Thyroid gland (tissue), 4 donors: ENCODE results near the gene NAA50. TPM values are rescaled to one million over a fixed set of nuclear protein-coding genes. Genes with fewer than 3 reads are reported as not detected.

Experiments
- DNase-seq, 2 donors: peaks; one replicate each; pipeline ENCODE4 v3.0.0-alpha.2; 2019
- H3K27ac ChIP-seq, 3 donors: fragments of 200-600 bp; sonication (generic); 1 replicate in 2 of 3; 2 replicates in 1 of 3; pipeline ENCODE4 v1.5.1; 2016 to 2019; ENCODE audit warnings: mild to moderate bottlenecking in 1 of 3, moderate library complexity in 1 of 3
- H3K27me3 ChIP-seq: fragments of 200-600 bp; sonication (generic); one replicate; pipeline ENCODE4 v1.5.1; 2019
- H3K36me3 ChIP-seq, 2 donors: fragments of 200-600 bp; sonication (generic); one replicate each; pipeline ENCODE4 v1.5.1; 2016 to 2019
- H3K4me1 ChIP-seq, 2 donors: fragments of 200-600 bp; sonication (generic); one replicate each; pipeline ENCODE4 v1.5.1; 2017 to 2019
- H3K4me3 ChIP-seq, 3 donors: fragments of 200-600 bp; sonication (generic); replicated peaks in 1 of 3; 1 replicate in 2 of 3; 2 replicates in 1 of 3; pipeline ENCODE4 v1.5.1; 2016; ENCODE audit warnings: mild to moderate bottlenecking in 1 of 3
- H3K9me3 ChIP-seq: fragments of 200-600 bp; sonication (generic); one replicate; pipeline ENCODE4 v1.5.1; 2017
- POLR2A ChIP-seq, 2 donors: fragments of 450-650 bp; IDR thresholded peaks; one replicate each; pipeline ENCODE4 v1.6.1; 2017; ENCODE audit warnings: antibody characterized with exemption in 2 of 2, mild to moderate bottlenecking in 2 of 2, moderate library complexity in 1 of 2
- WGBS, 2 donors: methylation state at CpG; one replicate each; pipeline ENCODE4 v1.1.5; 2017; 5-methylcytosine and 5-hydroxymethylcytosine counted together
- intact Hi-C: fragments of 100-400 bp; cut with DNase I; formaldehyde crosslinking; loops from one replicate; pipeline ENCODE4 v1.15.1; 2023
- total RNA-seq, 4 donors: library from RNA; depleted of rRNA; stranded (reverse); fragments of >200 nt; gene quantifications; one replicate each; pipeline ENCODE4 v1.2.3, GENCODE V29; 2016
- TF ChIP-seq, protein P1 (sequence below), 6 experiments: fragments of 200-600 bp in 3 of 6; fragments of 450-650 bp in 3 of 6; sonication (generic) in 3 of 6; IDR thresholded peaks; one replicate each; pipeline ENCODE4 v1.5.1; 2016 to 2019; ENCODE audit warnings: antibody characterized with exemption in 6 of 6, mild to moderate bottlenecking in 2 of 6, inconsistent platforms in 1 of 6, moderate library complexity in 1 of 6

The NAA50 gene
- total RNA-seq, 4 donors from 2014 or later: 110 to 133 (median 119) TPM

DNA sequence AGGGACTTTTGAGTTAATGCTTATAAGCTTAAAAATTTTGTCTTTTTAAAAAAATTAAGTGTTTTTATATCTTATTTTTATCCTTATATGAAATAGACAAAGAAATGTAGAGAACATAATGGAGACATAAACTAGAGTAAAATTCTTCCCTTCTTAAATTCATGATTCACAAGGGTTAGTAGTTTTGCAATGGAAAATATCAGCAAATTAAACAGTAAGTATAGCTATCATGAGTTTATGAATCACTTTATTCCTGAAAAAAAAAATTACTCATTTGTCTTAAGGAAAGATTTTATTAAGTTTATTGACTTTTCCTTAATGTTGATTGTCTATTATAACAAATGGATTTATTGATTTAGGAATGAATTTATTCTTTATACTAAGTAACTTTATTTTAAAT is 5.1 kb upstream of the NAA50 start:
- no peaks in the 10 kb centered on the region for H3K27me3 ChIP-seq
- no peaks in the 10 kb centered on the region for H3K9me3 ChIP-seq
- TF ChIP-seq POLR2A (IDR thresholded peaks at IDR 0.05): no peak
- TF ChIP-seq, protein P1, sequence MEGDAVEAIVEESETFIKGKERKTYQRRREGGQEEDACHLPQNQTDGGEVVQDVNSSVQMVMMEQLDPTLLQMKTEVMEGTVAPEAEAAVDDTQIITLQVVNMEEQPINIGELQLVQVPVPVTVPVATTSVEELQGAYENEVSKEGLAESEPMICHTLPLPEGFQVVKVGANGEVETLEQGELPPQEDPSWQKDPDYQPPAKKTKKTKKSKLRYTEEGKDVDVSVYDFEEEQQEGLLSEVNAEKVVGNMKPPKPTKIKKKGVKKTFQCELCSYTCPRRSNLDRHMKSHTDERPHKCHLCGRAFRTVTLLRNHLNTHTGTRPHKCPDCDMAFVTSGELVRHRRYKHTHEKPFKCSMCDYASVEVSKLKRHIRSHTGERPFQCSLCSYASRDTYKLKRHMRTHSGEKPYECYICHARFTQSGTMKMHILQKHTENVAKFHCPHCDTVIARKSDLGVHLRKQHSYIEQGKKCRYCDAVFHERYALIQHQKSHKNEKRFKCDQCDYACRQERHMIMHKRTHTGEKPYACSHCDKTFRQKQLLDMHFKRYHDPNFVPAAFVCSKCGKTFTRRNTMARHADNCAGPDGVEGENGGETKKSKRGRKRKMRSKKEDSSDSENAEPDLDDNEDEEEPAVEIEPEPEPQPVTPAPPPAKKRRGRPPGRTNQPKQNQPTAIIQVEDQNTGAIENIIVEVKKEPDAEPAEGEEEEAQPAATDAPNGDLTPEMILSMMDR (IDR thresholded peaks at IDR 0.05): no peak
- no peak for DNase-seq
- no peaks in the 10 kb centered on the region for H3K36me3 ChIP-seq
- peaks cover 16 to 19% of the 10 kb centered on the region in 2 donors for H3K4me1 ChIP-seq
- intact Hi-C loops: no loop called here
- no peak overlapping the region for H3K4me3 ChIP-seq
- no peak overlapping the region for H3K27ac ChIP-seq

DNA sequence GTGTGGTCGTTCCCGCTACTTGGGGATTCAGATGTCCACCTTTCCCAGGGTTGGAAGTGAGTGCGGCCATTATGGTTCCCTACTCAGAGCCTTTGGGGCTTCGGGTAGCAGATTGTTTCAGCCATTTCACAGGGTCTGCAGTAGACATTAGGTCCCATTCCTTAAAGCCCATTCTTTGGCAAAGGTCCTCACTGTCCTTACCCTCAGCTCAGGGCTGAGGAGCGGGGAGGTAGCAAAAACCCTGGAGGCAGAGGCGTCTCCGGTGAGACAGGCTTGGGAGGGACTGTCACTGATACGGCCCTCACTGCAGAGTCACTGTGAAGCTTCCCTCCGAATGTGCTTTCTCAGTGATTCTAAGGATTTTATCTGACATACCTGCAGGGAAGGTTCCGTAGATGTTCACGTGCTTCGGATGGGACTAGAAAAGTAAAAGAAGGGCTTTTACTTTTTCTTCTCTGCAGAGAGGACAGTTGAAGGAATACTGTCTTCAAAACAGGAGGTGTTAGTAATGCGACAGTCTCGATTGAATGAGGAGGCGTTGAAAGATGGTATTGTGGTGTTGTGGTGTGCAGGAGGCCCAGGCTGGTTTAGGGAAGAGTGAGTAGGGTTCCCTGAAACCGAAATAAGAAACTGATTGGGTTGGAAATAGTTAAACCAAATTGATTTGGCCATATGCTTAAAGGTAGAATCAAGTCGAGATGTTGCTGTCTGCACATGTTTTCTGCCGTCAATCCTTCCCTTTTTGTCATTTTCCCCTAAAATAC is 1.4 kb upstream of the NAA50 start:
- Histone ChIP-seq H3K27ac (peak overlapping the region; percentile 97 to 100 (median 99)), H3K9me3 (no peaks in the 10 kb centered on the region), H3K4me3 (peak overlapping the region; percentile 43 to 96 (median 68)), H3K27me3 (no peaks in the 10 kb centered on the region), H3K4me1 (peaks cover 23 to 28% of the 10 kb centered on the region in 2 donors), H3K36me3 (no peaks in the 10 kb centered on the region)
- TF ChIP-seq, protein P1 (IDR thresholded peaks at IDR 0.05): no peak
- no peak for TF ChIP-seq POLR2A (IDR thresholded peaks at IDR 0.05)
- peak; percentile 20 to 27 for DNase-seq
- intact Hi-C loops: no loop called here
- WGBS, 2 donors: 2 to 4% methylated on average over 16 to 18 of the region's 18 CpGs

DNA sequence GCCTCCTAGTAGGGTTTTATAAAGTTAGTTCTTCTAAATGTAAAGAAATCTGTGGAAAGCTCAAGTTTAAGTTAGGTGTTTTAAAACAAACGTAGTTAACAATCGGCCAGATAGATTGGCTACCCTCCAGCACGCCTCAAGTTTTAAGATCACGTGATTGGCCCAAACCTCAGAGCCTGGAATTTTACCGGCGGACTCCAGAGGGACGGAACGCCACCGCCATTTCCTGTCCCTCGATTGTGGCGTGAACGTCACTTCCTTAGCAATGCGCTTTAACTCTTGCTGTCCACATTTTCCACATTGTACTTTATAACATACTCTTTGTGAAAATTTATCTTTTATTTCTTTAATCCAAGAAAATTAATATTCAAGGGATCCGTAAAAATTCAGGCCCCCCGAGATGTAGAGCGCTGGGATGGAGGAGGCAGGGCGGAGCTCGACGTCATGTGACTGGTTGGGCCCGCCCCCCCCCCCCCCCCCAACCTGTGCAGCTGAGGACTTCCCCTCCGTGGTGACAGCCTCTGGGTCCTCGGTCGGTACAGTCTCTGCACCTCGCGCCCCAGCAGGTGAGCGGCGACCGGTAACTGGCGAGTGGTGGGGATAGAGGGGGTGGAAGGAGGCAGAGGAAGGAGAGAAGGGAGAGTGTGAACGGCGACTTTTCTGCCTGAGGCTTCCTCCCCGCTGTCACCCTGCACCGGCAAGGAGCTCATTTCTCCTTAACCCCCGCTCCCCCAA is 666 bp upstream of the NAA50 start, which contains the start of gene ATP6V1A:
Gene ATP6V1A, plus strand, starts transcription at position 488 of the 735 bp plus-strand sequence. CDS start 31,719 bp downstream, outside the sequence.
- Histone ChIP-seq H3K27ac (peak within 1 kb of the TSS; percentile 97 to 100 (median 99)), H3K9me3 (no peaks in the 10 kb centered on the region), H3K4me3 (peak within 1 kb of the TSS; percentile 85 to 98 (median 96)), H3K36me3 (no peaks in the 10 kb centered on the region), H3K27me3 (no peaks in the 10 kb centered on the region), H3K4me1 (peaks cover 23 to 29% of the 10 kb centered on the region in 2 donors)
- 0 to 1% methylated on average over 34 of the region's 34 CpGs for WGBS, 2 donors
- intact Hi-C loops: no loop called here
- TF ChIP-seq, protein P1 (IDR thresholded peaks at IDR 0.05): peak in 1 of 6 experiments; percentile 25
- TF ChIP-seq POLR2A (IDR thresholded peaks at IDR 0.05): peak in 1 of 2 donors; percentile 75
- peak; percentile 93 to 94 for DNase-seq

DNA sequence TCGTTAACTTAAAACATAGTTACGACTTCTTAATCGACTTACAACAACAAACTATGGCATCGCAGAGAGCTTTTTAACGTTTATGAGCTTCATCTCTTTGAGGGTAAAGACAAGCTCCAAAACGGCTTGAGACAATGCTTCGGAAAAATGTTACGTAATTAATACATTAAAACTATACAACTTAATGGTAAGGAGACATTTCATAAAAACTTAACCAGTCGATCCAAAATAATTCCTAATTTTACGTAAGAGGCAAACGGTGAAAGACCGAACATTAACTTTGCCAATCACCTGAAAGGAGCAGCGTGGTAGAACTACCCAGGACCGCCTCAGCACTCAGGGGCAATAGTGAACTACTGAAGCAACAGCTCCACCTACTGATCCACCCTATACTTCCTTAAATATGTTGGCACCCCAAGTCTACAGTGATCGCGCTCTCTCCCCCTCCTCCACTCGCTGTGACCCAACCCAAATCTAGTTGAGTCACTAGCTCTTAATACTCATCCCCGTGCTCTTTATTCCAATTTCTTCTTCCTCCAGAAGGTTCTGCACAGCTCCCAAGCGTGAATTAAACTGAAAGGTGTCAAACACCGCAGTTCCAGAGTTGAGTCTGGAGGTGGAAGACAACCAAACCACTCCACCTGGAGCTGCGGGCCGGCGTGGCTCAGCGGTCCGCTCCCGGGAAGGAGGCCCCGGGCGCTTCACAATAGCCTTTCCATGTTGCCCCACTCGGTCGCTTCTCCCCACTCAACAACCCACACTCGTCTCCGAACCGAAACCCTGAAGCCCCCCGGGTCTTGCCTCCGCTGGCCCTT is 901 bp downstream of the NAA50 start:
- DNase-seq: peak; percentile 69 to 71
- H3K9me3 ChIP-seq: no peaks in the 10 kb centered on the region
- no peaks in the 10 kb centered on the region for H3K36me3 ChIP-seq
- peaks cover 23 to 29% of the 10 kb centered on the region in 2 donors for H3K4me1 ChIP-seq
- no peak for TF ChIP-seq POLR2A (IDR thresholded peaks at IDR 0.05)
- TF ChIP-seq, protein P1 (IDR thresholded peaks at IDR 0.05): peak in 5 of 6 experiments; percentile 35 to 68 (median 58)
- intact Hi-C loops: no loop called here
- no peaks in the 10 kb centered on the region for H3K27me3 ChIP-seq
- H3K4me3 ChIP-seq: peak overlapping the region; percentile 85 to 98 (median 96)
- H3K27ac ChIP-seq: peak overlapping the region; percentile 97 to 100 (median 99)
- 2% methylated on average over 32 to 35 of the region's 35 CpGs for WGBS, 2 donors
